GM21515 (cell line): Measurements from ENCODE around the gene TEPSIN.

Experiments used
- ATAC-seq: cut with Tn5 transposase; IDR thresholded peaks from one replicate; pipeline ENCODE4 v1.9.1; 2021; ENCODE audit not compliant: unreplicated experiment

Gene TEPSIN

DNA sequence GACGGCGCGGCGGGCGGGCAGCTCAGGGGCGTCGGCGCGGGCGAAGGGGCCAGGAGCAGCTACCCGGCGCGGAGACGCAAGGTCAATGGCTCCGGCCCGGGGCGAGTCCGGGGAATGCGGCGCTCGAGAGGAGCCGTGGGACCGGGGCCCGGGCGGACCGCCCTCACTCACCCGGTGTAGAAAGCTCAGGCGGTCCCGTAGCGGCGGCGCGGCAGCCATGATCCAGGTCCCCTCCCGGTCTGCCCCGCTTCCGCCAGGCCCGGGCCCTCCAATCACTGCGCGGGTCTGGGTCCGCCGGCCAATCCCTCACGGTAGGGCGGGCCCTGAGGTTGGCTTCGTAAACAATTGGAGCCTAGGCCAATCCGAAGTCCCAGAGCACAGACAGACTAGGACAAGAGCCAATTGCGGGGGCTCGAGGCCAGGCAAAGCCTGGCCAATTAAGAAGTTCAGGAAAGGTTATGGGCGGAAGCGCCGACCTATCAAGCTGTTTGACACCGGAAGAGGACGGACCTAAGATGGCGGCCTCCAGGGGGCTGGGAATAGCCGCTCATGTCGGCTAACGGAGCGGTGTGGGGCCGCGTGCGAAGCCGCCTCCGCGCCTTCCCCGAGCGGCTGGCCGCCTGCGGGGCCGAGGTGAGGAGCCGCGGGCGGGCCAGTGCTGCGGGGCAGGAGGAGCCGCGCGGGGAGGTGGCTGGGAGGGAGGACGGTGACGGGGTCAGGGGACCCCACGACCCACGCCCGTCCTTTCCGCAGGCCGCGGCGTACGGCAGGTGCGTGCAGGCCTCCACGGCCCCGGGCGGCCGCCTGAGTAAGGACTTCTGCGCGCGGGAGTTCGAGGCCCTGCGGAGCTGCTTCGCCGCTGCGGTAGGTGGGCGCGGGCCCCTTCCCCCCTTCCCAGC lies at the start of gene TEPSIN, which contains the start of gene NDUFAF8:
TSS of gene TEPSIN (minus strand) at position 241 of the 899 bp plus-strand sequence. CDS start at position 219, 22 bp downstream.
TSS of gene NDUFAF8 (plus strand) at position 504 of the 899 bp plus-strand sequence. CDS start at position 550, 46 bp downstream.
- peak; percentile 88 for ATAC-seq

- ATAC-seq = no peak
These were observed 49.0 kb upstream of the TEPSIN start for GRCh38 chr17:81287741-81288430.

GRCh38 chr17:81287152-81287551 lies 48.3 kb upstream of the TEPSIN start:
- no peak for ATAC-seq

DNA sequence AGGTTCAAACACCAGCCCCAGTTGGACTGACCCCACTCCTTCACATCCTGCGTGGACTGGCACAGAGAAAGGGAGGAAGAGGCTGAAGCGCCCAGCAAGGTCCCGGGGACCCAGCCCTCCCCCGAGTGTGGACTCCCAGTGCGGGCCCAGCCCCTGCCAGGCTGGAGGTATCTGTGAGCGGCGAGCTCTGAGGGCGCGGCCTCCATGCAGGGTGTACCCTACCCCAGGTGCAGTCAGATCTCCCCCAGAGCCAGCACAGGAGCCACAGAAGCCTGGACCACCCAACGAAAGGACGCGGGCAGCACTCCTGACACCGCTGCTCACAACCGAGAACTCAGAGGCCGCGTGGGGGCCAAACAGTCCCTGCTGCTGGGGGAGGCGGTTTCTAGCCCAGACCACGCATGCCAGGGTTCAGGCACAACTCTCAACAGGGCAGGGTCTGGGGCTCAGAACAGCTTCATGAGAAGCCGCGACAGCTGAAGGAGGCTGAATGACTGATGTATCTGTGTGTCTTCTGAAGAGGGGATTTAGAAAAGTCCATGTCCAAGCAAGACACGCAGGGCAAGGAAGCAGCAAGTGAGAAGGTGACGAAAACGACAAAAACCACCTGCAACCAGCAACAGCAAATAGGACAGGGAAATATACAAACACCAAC lies 47.8 kb upstream of the TEPSIN start:
- no peak for ATAC-seq

GRCh38 chr17:81285894-81286293 lies 47.0 kb upstream of the TEPSIN start:
- ATAC-seq = no peak

GRCh38 chr17:81285179-81285878 lies 46.5 kb upstream of the TEPSIN start:
- ATAC-seq = no peak

DNA sequence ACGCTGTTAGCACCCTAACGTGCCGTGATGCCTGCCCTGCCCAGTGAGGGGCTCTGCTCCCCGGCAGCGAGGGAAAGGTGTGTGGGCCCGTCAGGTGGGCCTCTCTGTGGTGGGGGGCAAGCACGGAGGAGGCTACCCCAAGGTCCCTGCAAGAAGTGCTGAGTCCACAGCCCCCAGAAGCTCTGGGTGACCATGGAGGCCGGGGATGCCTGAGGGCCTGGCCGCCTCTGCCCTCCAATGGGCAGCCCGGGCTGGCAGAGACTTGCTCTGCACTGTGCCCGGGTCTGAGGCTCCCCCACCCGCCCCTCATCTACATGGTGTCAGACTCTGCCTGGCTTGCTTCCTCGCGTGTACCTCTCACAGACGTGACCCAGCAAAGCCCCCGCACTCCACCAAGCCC lies 44.0 kb upstream of the TEPSIN start:
- ATAC-seq = no peak

GRCh38 chr17:81282141-81282540 lies 43.3 kb upstream of the TEPSIN start:
- no peak for ATAC-seq

GRCh38 chr17:81280571-81280970 lies 41.7 kb upstream of the TEPSIN start:
- ATAC-seq = no peak

DNA sequence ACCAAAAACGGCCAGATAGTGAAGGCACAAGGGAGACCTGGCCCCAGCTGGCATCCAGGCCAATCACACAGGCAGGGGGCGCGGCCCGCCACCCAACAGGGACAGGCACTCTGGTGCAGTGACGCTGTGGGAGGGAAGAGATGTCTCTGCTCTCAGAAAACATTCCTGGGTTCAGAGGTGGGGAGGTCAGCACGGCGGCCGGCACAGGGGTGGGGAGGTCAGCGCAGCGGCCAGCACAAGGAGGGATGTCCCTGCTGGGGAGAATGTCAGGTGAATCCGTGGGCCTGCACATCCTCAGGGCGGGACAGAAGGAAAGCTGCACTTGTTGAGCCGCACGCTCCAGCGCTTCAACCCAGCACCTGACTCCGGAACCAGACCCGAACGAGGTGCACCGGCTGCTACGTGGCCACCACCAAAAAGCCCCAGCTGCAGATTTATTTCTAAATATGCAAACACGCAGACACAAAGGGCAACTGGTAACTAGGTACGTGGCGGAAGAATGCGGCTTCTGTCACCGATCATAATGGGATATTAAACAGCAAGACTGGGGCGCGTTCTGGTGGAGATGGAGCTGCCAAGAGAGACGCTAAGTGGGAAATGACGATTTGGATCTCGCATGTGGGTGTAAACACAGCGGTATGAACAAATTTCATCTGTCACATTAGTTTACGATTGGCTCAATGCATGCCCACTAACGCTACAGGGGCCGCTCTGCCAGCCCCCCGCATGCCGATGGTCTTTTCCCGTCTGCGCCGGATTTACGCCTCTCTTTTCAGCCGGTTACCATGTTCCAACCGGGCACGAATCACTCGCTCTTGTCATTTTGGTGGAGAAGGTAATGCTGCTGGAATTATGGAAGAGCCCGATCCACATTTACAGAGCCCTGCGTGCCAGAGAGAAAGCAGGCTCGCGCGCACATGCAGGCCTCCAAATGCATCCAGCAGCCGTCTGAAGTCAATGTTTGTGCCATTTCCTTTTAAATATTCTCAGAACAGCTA lies 40.7 kb upstream of the TEPSIN start:
- ATAC-seq = no peak

DNA sequence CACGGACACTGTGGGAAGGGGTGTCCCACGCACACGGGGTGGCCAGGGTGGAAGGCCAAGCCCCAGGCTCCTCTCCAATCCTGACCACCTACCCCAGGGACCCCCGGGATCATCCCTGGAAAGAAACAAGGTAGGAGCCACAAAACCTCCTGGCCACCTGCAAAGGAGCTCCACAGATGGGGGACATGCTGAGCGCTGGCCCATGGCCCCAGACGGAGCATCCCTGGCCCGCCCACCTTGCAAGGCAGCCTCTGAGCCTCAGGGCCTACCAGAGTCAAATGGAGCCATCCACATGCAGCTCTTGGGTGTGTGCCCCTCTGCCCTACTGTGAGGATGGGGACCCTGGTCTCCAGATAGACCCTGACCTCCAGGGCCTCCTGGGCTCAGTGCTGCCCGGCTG lies 40.0 kb upstream of the TEPSIN start:
- ATAC-seq = no peak

GRCh38 chr17:81277946-81278693 lies 39.3 kb upstream of the TEPSIN start:
- no peak for ATAC-seq

- no peak for ATAC-seq
These were observed 38.6 kb upstream of the TEPSIN start for GRCh38 chr17:81277421-81277820.

GRCh38 chr17:81276781-81277180 lies 37.9 kb upstream of the TEPSIN start:
- ATAC-seq = no peak

- ATAC-seq = no peak
These were observed 35.6 kb upstream of the TEPSIN start for GRCh38 chr17:81274471-81274855.

- no peak for ATAC-seq
These were observed 35.0 kb upstream of the TEPSIN start for GRCh38 chr17:81273698-81274470.

DNA sequence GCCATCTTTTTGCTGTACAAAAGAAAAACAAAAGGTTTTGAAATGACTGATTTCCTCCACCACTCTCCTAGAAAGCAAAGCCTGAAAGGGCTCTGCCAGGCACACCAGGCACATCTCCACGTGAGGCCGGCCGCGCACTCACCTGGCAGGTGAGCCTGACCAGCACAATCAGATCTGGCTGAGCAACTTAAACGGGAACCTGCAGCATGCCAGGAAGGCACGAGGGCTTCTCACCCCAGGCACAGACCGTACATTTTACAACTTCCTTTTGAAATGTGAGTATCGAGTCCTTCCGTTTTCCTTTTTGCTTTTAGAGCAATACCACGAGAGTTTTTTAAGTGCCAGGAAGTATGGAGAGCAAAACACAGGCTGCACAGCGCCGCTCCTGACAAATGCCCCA lies 33.8 kb upstream of the TEPSIN start:
- ATAC-seq = no peak

DNA sequence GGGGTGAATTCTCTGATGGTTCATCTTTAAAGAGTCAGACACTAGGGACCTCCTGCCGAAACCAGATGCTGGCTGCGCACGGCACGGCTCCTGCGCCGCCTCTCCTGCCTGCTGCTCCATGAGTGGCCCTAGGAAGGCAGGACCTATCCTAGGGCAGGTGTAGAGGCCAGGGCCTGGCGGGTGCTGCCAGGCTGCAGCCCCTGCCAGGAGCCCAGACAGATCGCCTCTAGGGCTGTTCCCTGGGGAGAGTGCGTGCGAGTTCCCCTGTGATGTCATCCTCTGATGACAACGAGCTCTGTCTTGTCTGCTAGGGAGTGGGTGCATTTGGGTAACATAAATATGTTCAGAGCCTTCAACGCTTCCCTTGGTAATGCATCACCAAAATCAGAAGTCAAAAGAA lies 32.4 kb upstream of the TEPSIN start:
- ATAC-seq = no peak
